Adrenal gland (tissue), 12 donors: ENCODE data around the gene TAS2R1. TPM values are rescaled to one million over a fixed set of nuclear protein-coding genes. Genes with fewer than 3 reads are reported as not detected.

Experiments used
- DNase-seq, 7 donors: peaks; one replicate each; pipeline ENCODE4 v3.0.0-alpha.2; 2019 to 2020
- H3K27ac ChIP-seq, 5 donors: fragments of 200-600 bp; sonication (generic) in 4 of 5; 1 replicate in 3 of 5; 2 replicates in 2 of 5; pipeline versions ENCODE4 v1.5.1 to v1.8.0; 2016 to 2020; ENCODE audit warnings: mild to moderate bottlenecking in 1 of 5
- H3K27me3 ChIP-seq: fragments of 200-600 bp; 2 replicates; pipeline ENCODE4 v1.8.0; 2021
- H3K36me3 ChIP-seq, 2 donors: fragments of 200-600 bp; replicated peaks in 1 of 2; 1 replicate in 1 of 2; 2 replicates in 1 of 2; pipeline versions ENCODE4 v1.5.1 to v1.8.0; 2018 to 2022
- H3K4me1 ChIP-seq, 2 donors: fragments of 200-600 bp; replicated peaks in 1 of 2; 1 replicate in 1 of 2; 2 replicates in 1 of 2; pipeline versions ENCODE4 v1.5.1 to v1.8.0; 2018 to 2021
- H3K4me3 ChIP-seq, 4 donors: fragments of 200-600 bp; sonication (generic) in 3 of 4; one replicate each; pipeline ENCODE4 v1.5.1; 2016 to 2018
- H3K9me3 ChIP-seq, 3 donors: fragments of 200-600 bp; sonication (generic) in 1 of 3; replicated peaks in 1 of 3; 1 replicate in 2 of 3; 2 replicates in 1 of 3; pipeline versions ENCODE4 v1.5.1 to v1.8.0; 2016 to 2021
- POLR2A ChIP-seq, 2 donors: fragments of 450-650 bp; IDR thresholded peaks; one replicate each; pipeline ENCODE4 v1.6.1; 2017; ENCODE audit warnings: antibody characterized with exemption in 2 of 2, mild to moderate bottlenecking in 2 of 2, moderate library complexity in 1 of 2
- WGBS, 4 donors: extraction: QIAGEN DNeasy Blood & Tissue Kit in 2 of 4; methylation state at CpG; one replicate each; pipeline versions ENCODE4 v1.1.5 to v1.1.7; 2013 to 2017; 5-methylcytosine and 5-hydroxymethylcytosine counted together
- intact Hi-C, 2 donors: fragments of 100-400 bp; cut with DNase I; formaldehyde crosslinking; loops; one replicate each; pipeline versions ENCODE4 v1.14.1 to v1.15.0; 2022 to 2023
- polyA plus RNA-seq, 3 donors: library from polyadenylated mRNA; stranded (reverse); fragments of 200-250 nt in 2 of 3; fragments of 350-450 nt in 1 of 3; fragmentation: Illumina TruSeq in 1 of 3; extraction: RNeasy Lipid Tissue Mini Kit (QIAGEN cat#74804) in 1 of 3; gene quantifications; one replicate each; pipeline ENCODE4 v1.2.3, GENCODE V29; 2013 to 2014
- total RNA-seq, 9 donors: library from RNA; depleted of rRNA in 4 of 9; stranded (reverse); fragments of >200 nt in 4 of 9; fragments of 120-200 nt in 1 of 9; fragmentation: NEBNext Ultra II Directional in 1 of 9; extraction: Animal tissue kit (Norgen Biotek cat#: 25700) in 1 of 9; gene quantifications; one replicate each; pipeline versions ENCODE4 v1.1.0 to v1.2.4, GENCODE V29; 2013 to 2023
- TF ChIP-seq, protein P1 (sequence below), 6 experiments: fragments of 450-650 bp in 4 of 6; fragments of 200-600 bp in 2 of 6; sonication (generic) in 1 of 6; IDR thresholded peaks; 1 replicate in 5 of 6; 2 replicates in 1 of 6; pipeline versions ENCODE4 v1.5.1 to v1.8.0; 2016 to 2021; ENCODE audit warnings: antibody characterized with exemption in 6 of 6, mild to moderate bottlenecking in 2 of 6, moderate library complexity in 1 of 6
- donor health status: healthy with polysubstance abuse.
- donor health status: Bipolar disorder and iron deficiency.
- donor health status: DM: yes; HTN: yes; CAD: no.
- donor health status: DM: no; HTN: no; CAD: no.
- donor health status: DM: no; HTN: no; CAD: no.
- donor health status: DM: yes; HTN: yes; CAD: no.

Gene TAS2R1
- total and polyA plus RNA-seq, 12 donors: 0.06 TPM; not detected in 11

- no peak for TF ChIP-seq POLR2A (IDR thresholded peaks at IDR 0.05)
- TF ChIP-seq, protein P1, sequence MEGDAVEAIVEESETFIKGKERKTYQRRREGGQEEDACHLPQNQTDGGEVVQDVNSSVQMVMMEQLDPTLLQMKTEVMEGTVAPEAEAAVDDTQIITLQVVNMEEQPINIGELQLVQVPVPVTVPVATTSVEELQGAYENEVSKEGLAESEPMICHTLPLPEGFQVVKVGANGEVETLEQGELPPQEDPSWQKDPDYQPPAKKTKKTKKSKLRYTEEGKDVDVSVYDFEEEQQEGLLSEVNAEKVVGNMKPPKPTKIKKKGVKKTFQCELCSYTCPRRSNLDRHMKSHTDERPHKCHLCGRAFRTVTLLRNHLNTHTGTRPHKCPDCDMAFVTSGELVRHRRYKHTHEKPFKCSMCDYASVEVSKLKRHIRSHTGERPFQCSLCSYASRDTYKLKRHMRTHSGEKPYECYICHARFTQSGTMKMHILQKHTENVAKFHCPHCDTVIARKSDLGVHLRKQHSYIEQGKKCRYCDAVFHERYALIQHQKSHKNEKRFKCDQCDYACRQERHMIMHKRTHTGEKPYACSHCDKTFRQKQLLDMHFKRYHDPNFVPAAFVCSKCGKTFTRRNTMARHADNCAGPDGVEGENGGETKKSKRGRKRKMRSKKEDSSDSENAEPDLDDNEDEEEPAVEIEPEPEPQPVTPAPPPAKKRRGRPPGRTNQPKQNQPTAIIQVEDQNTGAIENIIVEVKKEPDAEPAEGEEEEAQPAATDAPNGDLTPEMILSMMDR (IDR thresholded peaks at IDR 0.05): no peak
- Histone ChIP-seq H3K27ac (no peak overlapping the region), H3K4me1 (no peaks in the 10 kb centered on the region), H3K9me3 (no peaks in the 10 kb centered on the region), H3K27me3 (no peaks in the 10 kb centered on the region), H3K4me3 (no peak overlapping the region), H3K36me3 (no peaks in the 10 kb centered on the region)
- 43 to 52% (median 46%) methylated on average over 6 of the region's 6 CpGs for WGBS, 4 donors
- intact Hi-C loops: no loop called here
- no peak for DNase-seq
Observed at GRCh38 chr5:9661316-9662015, 31.3 kb upstream of the TAS2R1 start.

DNA sequence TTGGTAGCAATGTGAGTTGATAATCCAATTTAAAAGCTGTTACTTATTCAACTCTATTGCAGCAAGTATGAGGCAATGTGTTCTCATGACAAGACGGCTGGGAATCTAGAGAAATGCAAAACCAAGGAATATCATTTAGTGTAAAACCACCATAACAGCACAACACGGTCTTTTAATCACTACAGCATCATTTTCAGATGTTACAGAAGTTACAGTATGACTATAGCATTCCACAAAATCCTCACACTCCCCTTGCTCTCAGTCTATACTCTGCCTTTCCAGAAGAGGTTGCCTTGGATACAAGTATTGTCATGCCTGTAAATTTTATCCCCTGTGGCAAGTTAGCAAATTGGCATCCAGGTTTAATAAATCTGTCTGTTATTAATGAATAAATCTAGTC, 28.6 kb upstream of the TAS2R1 start:
- no peaks in the 10 kb centered on the region for H3K27me3 ChIP-seq
- no peaks in the 10 kb centered on the region for H3K4me1 ChIP-seq
- 63 to 74% (median 68%) methylated on average over 2 of the region's 2 CpGs for WGBS, 4 donors
- H3K27ac ChIP-seq: no peak overlapping the region
- no peak for DNase-seq
- H3K9me3 ChIP-seq: no peaks in the 10 kb centered on the region
- TF ChIP-seq POLR2A (IDR thresholded peaks at IDR 0.05): no peak
- TF ChIP-seq, protein P1 (IDR thresholded peaks at IDR 0.05): no peak
- H3K36me3 ChIP-seq: no peaks in the 10 kb centered on the region
- intact Hi-C loops: no loop called here
- no peak overlapping the region for H3K4me3 ChIP-seq

DNA sequence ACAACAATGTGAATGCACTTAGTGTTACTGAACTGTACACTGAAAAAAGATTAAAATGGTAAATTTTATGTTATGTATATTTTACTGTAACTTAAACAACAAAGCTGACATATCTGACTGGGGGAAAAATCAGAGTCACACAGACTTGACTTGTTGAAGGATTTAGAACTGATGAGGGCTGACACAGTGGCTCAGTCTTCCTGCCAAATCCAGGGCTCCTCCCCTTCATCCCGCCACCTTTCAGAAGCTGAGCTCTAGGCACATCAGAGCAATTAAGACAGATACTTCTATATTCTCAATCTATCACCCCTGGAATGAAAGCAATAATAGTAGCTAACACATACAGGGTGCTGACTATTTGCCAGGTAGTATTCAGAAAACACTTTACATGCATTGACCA, 27.7 kb upstream of the TAS2R1 start:
- WGBS, 4 donors: 63 to 91% (median 84%) methylated on average over 1 of the region's 1 CpG
- H3K36me3 ChIP-seq: no peaks in the 10 kb centered on the region
- no peak for DNase-seq
- intact Hi-C loops: no loop called here
- H3K4me1 ChIP-seq: no peaks in the 10 kb centered on the region
- H3K4me3 ChIP-seq: no peak overlapping the region
- TF ChIP-seq, protein P1 (IDR thresholded peaks at IDR 0.05): no peak
- TF ChIP-seq POLR2A (IDR thresholded peaks at IDR 0.05): no peak
- H3K9me3 ChIP-seq: no peaks in the 10 kb centered on the region
- H3K27me3 ChIP-seq: no peaks in the 10 kb centered on the region
- H3K27ac ChIP-seq: no peak overlapping the region

- 57 to 100% (median 65%) methylated on average over 1 of the region's 1 CpG for WGBS, 4 donors
- intact Hi-C loops: no loop called here
Observed at GRCh38 chr5:9655641-9656040, 25.5 kb upstream of the TAS2R1 start.

More at GRCh38 chr5:9655641-9656040, 25.5 kb upstream of the TAS2R1 start:
- no peaks in the 10 kb centered on the region for H3K27me3 ChIP-seq
- no peak overlapping the region for H3K4me3 ChIP-seq
- H3K36me3 ChIP-seq: no peaks in the 10 kb centered on the region
- H3K9me3 ChIP-seq: no peaks in the 10 kb centered on the region
- H3K4me1 ChIP-seq: no peaks in the 10 kb centered on the region
- TF ChIP-seq POLR2A (IDR thresholded peaks at IDR 0.05): no peak
- TF ChIP-seq, protein P1 (IDR thresholded peaks at IDR 0.05): no peak
- DNase-seq: no peak
- H3K27ac ChIP-seq: no peak overlapping the region
